Upper lobe of left lung (tissue), 4 donors: ENCODE results near the gene CAMTA2.

ENCODE experiments used
- CTCF ChIP-seq, 6 experiments: fragments of 450-650 bp in 4 of 6; fragments of 200-600 bp in 2 of 6; sonication (generic) in 2 of 6; IDR thresholded peaks; one replicate each; pipeline ENCODE4 v1.5.1; 2016 to 2019; ENCODE audit warnings: antibody characterized with exemption in 6 of 6
- POLR2A ChIP-seq, 4 donors: fragments of 450-650 bp; IDR thresholded peaks; one replicate each; pipeline ENCODE4 v1.5.1; 2016 to 2017; ENCODE audit warnings: antibody characterized with exemption in 4 of 4, mild to moderate bottlenecking in 2 of 4
- POLR2AphosphoS5 ChIP-seq, 2 donors: sonication (generic); formaldehyde crosslinking; IDR thresholded peaks; one replicate each; pipeline ENCODE4 v1.5.1; 2017; ENCODE audit warnings: antibody characterized with exemption in 2 of 2

DNA sequence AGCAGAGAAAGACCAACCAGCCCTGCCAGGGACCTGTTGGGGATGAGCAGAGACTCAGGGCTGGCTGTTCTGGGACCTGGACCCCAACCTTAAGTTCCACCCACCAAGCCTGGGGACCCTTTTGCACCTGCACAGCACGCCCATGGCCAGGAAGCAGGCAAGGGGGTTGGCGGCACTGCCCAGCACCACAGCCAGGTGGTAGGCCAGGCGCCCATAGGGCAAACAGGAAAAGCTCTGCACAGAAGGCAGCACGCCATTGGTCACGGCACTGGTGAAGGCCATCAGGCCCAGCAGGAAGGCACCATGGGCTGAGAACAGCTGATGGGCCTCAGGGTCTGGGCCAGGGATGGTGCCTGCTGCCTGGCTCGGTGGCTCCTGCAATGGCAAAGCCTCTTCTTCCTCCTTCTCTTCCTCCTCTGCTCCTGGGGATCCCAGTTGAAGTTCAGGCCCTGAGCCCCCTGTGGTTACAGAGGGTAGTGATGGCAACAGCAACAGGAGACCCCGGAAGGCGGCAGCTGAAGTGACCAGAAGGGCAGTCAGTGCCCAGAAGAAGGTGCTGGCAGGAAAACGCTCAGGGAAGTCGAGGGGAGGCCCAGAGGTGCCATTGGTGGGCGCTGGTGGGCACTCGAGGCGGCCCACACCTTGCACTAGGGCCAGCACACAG, 46.0 kb upstream of the CAMTA2 start:
- TF ChIP-seq POLR2AphosphoS5 (IDR thresholded peaks at IDR 0.05) (no peak), CTCF (IDR thresholded peaks at IDR 0.05) (no peak), POLR2A (IDR thresholded peaks at IDR 0.05) (no peak)
